CD4-positive, alpha-beta T cell treated with Interleukin-6 for 4 hours (primary cell): ENCODE results near the gene KRT77.

Source experiments
- DNase-seq: peaks from one replicate; pipeline ENCODE4 v3.0.0-alpha.2; 2020; ENCODE audit warnings: mixed read lengths

Gene KRT77

DNA sequence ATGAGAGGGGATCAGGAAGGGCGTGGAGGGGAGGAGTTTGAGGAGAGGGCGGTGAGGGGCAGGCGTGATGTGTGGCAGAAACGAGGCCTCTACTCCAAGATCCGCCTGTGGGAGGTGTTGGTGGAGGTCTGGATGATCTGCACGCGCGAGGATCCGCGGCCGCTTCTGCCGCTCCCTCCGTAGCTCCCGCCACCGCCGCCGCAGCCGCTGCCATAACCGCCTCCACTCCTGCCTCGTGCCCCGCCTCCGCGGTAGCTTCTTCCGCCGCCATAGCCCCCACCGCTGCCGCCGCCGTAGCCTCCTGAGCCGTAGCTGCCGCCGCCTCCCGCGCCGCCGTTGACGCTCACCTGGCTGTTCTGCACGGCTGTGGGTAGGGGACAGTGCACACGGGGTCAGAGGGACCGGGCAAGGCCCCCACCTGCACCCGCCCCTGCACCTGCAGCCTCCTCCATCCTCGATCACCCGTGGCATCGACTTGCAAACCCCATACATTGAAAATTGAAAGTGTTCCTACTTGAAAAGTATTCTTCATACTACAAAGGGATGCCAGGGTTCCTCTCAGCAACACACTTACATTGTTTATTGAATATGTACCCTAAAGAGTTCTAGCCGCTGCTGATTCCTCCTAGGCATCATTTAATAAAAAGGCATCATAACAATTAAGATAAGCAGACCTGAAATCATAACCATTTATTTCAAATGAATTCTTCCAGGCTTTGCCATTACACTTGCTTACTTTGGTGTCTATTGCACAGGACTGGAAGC lies 12.1 kb downstream of the KRT77 start:
- peak; percentile 76 for DNase-seq

DNA sequence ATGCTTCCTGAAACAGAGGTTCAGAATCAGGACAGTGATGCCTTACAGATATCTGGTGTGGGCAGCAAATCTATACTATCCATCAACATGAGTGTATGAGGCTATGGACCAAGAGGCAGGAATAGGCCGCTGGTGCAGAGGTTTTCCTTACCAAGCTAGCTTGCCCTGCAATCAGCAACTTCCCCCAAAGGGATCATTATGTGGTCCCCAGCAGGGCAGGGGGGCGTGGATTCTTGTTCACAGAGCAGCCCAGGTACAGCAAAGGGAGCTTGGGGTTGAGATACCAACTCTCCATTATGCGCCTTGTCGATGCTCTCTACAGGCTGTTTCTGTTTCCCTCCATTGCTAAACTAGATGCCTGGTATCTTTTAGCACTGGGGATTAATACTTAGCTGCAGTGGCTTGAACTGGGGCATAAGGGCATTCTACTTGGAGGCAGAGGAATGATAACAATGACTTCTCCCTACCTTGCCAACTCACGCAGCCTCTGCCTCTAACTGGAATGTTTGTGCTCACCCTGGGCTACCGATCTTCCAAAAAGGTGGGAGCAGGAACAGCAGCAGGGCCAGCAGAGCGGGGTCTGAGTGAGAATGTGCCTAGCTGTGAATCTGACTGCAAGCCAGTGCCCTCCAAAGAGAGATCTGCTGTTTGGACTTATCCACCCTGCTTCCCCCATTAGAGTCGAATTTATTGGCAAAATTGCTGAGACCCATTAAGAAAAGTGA lies 12.8 kb downstream of the KRT77 start:
- peak; percentile 8 for DNase-seq

DNA sequence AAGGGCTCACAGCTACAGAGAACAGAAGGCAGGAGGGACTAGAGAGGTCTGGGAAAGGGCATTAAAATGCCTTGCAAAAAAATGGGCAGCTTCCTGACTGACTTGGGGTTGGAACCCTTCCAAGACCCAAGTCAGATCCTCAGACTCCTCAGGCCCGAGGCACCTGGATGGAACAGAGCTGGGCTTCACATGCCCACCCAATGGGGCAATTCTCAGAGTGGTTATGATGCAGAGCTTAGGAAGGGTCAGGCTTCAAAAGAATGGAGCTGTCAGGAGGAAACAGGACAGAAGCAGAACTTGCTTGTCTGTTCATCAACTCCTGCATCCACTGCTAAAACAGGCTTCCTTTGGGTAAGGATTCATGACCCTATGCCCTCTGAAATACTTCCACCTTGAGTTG lies 13.4 kb downstream of the KRT77 start:
- no peak for DNase-seq

DNA sequence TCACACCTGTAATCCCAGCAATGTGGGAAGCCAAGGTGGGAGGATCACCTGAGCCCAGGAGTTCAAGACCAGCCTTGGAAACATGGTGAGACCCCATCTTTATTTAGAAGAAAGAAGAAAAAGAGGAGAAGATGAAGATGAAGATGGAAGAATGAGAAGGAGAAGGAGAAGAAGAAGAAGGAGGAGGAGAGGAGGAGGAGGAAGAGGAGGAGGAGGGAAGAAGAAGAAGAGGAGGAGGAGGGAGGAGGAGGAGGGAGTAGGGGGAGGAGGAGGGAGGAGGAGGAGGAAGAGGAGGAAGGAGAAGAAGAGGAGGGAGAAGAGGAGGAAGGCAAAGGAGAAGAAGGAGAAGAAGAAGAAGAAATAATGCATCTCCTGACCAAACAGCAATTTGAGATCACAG lies 14.1 kb downstream of the KRT77 start:
- no peak for DNase-seq

DNA sequence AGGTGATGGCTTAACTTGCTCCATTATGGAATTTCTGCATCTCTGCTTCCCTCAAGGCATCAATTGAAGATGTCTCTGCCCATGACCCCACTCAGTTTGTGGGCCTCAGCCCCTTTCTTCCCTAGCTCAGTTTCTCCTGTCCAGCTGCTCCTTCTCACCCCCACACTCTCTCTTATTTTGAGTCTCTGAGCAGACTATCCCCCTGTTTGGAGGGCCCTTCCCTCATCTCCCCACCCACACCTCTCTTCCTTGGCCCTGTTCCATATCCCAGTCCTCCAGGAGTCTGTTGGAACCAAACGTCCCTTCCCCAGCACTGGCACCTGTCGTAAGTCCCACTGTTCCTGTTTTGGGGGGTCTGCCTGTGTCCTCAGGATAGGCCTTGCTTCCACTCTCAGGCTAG lies 14.8 kb downstream of the KRT77 start:
- DNase-seq: no peak

DNA sequence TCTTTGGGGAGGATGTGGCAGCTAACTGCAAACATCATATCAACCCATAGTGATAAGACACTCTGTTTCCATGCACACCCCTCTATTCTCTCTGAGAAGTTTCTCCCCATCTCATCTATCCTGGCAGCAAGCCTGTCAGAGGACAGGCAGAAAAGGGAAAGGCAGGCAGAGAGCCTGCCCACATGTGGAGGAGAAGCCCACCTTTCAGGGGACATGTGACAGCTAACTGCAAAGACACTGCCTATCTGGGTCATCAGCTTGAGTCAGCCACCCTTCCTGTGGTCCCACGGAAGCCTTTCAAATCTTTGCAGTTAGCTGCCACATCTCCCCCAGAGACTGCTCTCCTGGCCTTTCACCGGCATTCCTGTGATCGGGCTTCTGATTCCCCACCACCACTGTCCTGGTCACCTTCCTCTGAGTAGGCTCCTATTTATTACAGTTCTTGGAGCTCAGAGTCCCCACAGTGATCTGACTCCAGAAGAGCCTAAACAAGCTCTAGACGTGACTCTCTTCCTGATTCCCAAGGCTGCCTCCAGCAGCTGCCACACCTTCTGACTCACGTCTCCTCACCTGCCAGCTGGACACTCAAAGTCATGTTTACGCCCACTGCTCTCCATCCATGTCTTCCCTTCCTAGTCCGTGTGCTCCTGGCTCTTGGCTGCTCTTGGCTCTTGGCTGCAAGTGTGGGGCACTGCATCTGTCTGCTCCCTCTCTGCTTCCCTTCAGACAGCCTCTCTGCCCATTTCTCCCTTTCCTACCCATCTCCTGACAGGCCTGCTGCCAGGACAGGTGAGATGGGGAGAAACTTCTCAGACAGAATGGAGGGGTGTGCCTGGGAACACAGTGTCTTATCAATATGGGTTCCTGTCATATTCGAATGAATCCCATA lies 15.6 kb downstream of the KRT77 start:
- DNase-seq: no peak

DNA sequence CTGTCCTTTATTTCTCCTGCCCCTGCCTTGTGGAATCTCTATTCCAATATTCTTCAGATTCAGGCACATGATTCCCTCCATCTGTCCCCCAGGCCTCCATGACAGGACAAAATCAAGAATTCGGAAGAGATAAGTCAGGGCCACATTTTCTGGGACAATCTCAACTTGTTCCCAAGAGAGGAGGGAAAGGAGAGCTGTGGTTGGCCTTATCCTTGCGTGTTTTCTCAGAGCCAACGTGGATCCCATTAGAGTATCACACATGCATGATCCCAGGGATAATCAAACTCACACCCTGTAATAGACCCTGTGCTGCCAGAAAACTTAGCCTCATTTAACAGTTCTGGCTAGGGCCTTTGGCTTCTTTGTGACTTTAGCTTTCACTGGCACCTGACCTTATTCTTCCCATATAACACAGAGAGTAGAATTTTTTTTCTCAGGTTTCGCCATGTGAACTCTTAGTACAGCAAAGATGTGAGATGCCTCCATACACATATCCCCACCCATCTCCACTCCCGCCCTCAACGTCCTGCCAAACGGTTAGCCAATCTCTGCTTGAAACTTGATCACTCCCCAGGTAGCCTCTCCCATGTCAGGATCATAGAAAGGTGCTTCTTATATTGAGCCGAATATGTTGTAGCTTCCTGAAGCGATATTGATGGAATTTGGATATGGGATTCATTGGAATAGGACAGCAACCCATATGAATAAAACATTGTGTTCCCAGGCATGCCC lies 16.4 kb downstream of the KRT77 start:
- no peak for DNase-seq

DNA sequence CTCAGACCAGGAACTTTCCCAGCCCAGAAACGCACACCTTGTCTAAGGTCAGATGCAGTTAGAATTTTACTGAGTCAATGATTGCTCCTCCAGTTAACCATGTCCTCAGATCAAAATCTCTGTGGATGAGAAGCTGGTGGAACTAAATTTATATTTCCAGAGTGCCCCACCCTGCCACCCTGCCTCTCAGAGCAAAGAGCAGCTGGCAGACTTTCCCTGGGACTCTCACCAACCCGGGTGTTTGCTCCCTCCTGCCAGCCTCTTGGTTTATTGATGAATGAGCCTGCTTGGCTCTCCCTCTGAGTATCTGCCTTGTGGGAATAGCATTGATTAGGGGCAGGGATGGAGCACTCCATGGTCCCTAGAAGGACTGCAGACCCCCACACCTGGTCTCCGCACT lies 17.3 kb downstream of the KRT77 start:
- DNase-seq: no peak

DNA sequence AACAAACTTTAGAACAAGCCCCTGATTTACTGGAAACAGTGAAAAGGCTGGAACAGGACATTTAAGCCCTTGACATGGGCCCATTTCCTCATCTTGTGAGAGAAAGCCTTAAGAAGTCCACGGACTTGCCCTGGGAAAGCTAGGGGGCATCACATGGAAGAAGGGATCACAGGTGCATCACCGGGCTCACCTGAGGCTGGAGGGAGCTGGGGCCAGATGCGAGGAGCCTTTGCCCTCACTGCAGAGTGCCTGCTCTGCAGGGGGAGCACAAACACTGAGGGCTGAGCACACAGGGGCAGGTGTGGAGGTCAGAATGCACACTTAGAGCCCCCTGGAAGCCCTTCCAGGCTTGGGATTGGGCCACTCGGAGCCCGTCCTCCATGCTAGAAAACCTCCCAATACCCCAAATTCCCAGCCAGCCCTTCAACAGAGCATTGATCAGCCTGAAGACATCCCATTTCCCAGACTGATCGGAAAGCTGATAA lies 17.9 kb downstream of the KRT77 start:
- DNase-seq: no peak

DNA sequence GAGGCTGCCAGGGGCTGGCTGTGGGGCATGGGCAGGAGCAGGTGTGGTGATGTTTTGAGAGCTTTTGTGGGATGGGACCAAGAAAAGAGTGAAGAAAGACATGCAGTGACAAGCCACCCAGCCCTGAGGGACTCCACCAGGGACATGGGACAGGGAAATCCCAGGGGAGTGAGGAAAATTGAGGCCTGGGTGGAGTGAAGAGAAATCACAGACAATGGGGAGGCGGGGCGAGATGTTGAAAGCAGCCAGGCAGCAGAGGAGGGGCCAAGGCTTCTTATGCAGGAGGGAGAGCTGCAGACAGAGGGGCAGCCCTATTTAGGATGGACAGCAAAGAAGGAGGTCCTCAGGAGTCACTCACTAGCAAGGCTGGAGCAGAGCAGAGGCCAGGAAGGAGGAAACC lies 18.9 kb downstream of the KRT77 start:
- DNase-seq: no peak

DNA sequence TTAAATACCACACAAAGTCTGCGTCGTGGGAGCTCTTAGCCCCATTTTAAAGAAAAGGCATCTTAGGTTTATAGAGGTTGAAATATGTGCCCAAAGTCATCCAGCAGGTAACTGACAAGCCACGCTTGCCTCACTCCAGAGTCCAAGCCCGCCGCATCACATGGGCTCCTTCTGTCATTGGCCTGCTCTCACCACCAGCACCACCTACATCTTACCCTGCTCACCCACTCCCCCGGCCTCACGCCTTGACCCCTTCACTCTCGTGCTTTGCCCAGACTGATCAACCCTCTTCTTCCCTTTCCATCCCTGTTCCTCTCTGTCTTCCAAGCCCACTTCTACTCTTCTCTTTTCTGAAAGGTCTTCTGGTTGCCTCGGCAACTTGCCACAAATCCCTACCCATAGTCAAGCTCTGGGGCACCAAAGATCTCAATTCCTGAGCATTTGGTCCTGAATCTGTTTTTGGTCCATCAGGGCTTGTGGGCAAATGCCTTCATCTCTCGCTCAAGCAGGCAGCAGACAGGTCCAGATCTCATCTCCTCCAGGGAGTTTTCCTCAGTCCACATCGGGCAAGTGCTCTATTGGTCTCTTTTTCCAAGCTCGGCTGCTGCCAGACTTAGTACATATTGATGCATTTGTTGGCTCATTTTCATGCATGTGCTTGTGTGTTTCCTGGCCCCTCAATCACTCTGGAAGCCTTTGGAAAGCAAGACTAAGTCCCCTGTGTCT lies 19.6 kb downstream of the KRT77 start:
- no peak for DNase-seq

DNA sequence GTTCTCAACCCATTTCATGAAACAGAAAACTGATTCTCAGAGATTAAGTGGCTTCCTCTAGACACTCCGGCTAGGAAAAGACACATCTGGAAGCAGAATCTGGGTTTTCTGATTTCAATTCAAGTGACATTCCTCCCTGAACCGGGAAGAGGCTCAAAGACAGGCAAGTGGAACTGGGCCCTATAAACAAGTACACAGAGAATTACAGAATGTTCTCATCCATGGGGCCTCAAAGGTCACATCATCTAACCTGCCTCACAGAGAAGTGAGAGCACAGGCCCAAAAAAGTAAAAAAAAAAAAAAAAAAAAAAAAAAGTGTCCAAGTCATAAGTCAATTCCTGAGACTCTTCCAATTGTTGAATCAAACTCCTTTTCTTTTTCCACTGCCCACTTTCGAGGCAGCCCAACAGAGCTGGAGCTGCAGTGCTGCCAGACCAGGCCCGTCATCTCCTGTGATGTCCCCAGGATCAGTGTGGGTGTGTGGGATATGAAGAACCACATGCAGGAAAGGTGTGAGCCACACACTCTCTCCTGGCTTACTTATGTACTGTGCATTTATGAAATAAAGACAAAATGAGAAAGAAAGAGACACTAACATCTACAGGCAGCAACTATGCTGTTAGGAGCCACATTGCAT lies 20.3 kb downstream of the KRT77 start:
- no peak for DNase-seq

DNA sequence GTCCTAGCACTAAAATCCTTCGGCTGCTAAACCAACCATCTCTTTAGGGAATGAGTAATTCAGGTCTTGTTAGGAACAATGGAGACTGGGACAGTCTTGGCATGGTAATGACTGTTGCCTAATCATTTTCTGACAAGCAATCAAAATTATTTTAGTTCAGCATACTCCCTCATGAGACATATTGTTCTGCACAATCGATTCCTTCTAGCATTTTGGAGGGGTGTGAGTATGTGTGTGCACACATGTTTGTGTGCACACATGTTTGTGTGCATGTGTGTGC lies 21.0 kb downstream of the KRT77 start:
- DNase-seq: no peak

DNA sequence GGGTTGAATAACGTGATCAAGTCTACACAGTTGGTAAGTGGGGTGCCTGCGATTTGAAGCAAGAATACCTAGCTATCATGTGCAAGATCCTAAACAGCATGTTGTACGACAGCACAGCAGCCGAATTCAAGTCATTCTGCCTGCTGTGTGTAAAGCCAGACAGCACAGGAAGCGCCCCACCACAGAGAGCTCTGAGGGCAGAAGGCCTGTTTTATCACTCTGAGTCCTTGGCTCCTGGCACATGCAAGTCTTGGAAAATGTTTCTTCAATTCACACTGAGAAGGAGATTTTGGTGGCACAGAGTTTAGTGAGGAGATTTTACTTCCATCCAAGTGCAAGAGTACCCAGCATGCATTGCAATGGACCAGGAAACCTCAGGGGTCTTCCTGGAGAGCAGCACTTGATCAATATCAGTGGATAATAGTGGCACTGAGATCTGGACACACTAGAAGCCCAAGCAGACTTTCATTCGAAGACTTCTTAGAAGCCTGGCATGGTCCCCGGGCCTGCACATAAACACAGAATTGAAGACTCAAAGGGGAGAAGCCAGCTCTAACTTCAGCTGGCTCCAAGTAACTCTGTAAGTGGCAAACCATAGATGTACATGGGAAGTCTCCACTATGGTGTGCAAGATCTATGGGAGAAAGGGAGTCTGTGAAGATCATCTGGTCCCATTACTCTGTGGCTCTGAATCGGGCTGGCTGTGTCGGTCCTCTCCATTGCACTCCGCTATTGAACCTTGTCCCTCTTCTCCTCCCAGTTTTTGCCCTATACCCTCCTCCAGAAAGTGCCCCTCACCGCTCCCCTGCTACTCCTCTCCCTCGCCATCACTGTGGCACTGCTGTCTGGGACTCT lies 21.6 kb downstream of the KRT77 start:
- peak; percentile 69 for DNase-seq

DNA sequence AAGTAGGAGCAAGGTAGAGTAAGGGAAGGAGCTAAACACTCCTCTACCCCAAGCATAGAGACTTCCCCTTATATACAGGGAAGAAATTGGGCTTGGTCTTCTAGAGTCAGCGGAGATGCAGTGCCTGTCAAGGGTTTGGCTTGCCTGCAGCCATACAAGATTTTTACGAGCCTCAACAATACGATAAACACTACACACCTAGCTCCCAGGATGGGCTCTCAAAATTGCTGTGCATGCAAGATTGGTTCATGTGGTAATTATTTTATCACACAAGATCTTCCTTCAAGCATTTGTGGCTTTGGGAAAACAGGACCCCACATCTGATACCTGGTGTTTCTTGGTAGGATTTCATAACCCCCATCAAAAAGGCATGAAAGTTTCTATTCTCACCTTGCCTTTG lies 23.0 kb downstream of the KRT77 start, which contains the start of gene KRT1:
KRT1 (minus strand) TSS at position 45 of the 400 bp plus-strand sequence. CDS start 59 bp downstream, outside the sequence.
- DNase-seq: no peak

DNA sequence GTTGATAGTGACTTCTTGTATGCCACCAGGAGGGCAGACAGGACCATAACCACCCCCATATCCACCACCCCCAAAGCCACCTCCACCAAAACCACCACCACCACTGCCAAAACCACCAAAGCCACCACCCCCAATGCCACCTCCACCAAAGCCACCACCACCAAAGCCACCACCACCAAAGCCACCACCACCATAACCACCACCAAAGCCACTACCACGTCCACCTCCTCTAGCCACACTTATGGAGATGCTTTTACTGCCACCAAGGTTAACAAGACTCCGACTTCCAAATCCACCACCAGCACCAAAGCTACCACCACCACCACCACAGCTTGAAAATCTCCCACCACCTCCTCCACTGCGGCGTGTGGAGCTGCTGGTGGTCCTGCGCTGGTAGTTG lies 23.4 kb downstream of the KRT77 start:
- DNase-seq: no peak

DNA sequence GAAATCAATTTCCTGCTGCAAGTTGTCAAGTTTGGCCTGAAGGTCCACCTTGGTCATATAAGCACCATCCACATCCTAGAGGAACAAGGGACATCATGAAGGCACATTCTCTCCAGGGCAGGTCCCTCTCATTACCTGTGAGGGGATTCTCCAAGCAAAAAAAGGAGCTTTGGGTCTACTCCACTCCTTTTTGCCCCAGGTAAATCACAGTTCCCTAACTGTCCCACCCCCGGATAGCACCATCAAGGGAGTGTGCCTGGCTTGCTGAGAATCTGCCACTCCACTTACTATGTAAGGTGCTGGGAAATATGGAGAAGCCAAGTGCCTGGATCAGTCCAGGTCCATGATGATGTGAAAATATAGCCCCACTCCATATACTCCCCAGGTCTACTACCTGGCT lies 25.7 kb downstream of the KRT77 start:
- DNase-seq: no peak

DNA sequence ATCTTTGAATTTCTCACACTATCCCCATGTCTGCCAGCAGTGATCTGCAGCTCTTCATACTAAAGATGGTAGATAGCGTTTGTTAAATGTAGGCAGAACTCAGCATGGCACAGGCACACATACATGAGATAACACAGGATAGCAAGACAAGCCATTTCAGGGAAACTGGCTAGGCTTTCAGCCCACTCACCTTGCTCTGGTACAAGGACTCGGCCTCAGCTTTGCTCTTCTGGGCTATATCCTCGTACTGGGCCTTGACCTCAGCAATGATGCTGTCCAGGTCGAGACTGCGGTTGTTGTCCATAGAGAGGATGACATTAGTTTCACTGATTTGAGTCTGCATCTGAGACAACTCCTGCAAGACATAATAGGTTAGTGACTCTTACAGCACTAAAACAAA lies 26.2 kb downstream of the KRT77 start:
- no peak for DNase-seq

DNA sequence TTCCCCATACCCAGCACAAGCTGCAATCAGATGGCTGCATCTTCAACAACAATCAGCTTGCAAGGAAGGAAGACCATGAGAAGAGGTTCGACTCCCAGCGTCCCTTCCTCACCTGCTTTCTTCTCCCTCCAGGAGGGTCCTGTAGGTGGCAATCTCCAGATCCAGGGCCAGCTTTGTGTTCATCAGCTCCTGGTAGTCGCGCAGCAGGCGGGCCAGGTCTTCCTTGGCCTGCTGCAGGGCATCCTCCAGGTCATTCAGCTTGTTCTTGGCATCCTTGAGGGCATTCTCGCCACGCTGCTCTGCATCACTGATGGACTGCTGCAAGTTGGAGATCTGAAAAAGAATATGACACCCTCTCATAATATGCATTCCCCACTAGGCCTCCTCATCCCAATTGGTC lies 27.2 kb downstream of the KRT77 start:
- DNase-seq: no peak

DNA sequence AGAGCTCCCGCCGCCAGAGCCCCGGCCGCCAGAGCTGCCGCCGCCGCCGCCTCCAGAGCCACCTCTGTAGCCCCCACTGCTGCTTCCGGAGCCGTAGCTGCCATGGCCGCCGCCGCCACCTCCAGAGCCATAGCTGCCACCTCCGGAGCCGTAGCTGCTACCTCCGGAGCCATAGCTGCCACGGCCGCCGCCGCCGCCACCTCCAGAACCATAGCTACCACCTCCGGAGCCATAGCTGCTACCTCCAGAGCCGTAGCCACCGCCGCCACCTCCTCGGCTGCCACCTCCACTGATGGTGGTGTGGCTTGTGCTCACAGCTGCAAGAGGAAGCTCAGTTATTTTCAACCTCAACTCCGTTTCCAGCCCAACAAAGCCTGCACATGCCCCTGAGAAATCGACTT lies 28.0 kb downstream of the KRT77 start:
- DNase-seq: no peak

DNA sequence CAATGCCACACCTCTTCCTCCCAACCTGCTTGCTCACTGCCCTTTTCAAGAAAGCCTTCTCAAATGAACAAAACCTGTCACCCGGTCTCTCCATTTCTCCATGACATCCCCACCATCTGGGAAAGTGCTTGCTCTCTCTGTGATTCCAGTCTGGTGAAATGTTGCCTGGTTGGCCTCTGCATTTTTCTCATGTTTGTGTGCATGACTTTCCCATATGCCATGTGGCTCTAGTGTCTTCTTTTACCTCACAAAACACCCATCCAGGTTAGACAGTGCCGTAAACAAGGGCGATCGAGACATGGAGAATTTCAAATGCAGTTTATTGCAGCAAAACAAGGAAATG lies 28.9 kb downstream of the KRT77 start:
- no peak for DNase-seq
